Neural crest cell (in vitro differentiated cells): Measurements from ENCODE around the gene UTS2R. TPM values are rescaled to one million over a fixed set of nuclear protein-coding genes. Genes with fewer than 3 reads are reported as not detected.

Source experiments
- DNase-seq: peaks from one replicate; pipeline ENCODE4 v3.0.0; 2021; ENCODE audit warnings: low read depth, mixed read lengths, low spot score
- H3K27ac Mint-ChIP-seq: one replicate; pipeline ENCODE4 v1.8.0; 2021; ENCODE audit warnings: mild to moderate bottlenecking, mixed read lengths; ENCODE audit not compliant: unreplicated experiment
- H3K27me3 Mint-ChIP-seq: 2 replicates; pipeline ENCODE4 v1.8.0; 2021; ENCODE audit warnings: low read depth, mild to moderate bottlenecking, mixed read lengths
- H3K36me3 Mint-ChIP-seq: 2 replicates; pipeline ENCODE4 v1.8.0; 2021; ENCODE audit warnings: low read depth, mild to moderate bottlenecking, mixed read lengths
- H3K4me1 Mint-ChIP-seq: 2 replicates; pipeline ENCODE4 v1.8.0; 2021; ENCODE audit warnings: mixed read lengths
- H3K4me3 Mint-ChIP-seq: one replicate; pipeline ENCODE4 v1.8.0; 2021; ENCODE audit warnings: mild to moderate bottlenecking, mixed read lengths
- H3K9me3 Mint-ChIP-seq: 2 replicates; pipeline ENCODE4 v1.8.0; 2021; ENCODE audit warnings: mixed read lengths
- total RNA-seq: library from RNA; stranded (reverse); gene quantifications from 2 replicates; pipeline ENCODE4 v1.2.1, GENCODE V29; 2021
- TF ChIP-seq, protein P1 (sequence below): fragments of 200-600 bp; sonication (generic); conservative IDR thresholded peaks from 2 replicates; pipeline ENCODE4 v1.5.0; 2021; ENCODE audit warnings: antibody characterized with exemption, mild to moderate bottlenecking

The UTS2R gene
- total RNA-seq, 1 donor from 2014 or later: not detected

DNA sequence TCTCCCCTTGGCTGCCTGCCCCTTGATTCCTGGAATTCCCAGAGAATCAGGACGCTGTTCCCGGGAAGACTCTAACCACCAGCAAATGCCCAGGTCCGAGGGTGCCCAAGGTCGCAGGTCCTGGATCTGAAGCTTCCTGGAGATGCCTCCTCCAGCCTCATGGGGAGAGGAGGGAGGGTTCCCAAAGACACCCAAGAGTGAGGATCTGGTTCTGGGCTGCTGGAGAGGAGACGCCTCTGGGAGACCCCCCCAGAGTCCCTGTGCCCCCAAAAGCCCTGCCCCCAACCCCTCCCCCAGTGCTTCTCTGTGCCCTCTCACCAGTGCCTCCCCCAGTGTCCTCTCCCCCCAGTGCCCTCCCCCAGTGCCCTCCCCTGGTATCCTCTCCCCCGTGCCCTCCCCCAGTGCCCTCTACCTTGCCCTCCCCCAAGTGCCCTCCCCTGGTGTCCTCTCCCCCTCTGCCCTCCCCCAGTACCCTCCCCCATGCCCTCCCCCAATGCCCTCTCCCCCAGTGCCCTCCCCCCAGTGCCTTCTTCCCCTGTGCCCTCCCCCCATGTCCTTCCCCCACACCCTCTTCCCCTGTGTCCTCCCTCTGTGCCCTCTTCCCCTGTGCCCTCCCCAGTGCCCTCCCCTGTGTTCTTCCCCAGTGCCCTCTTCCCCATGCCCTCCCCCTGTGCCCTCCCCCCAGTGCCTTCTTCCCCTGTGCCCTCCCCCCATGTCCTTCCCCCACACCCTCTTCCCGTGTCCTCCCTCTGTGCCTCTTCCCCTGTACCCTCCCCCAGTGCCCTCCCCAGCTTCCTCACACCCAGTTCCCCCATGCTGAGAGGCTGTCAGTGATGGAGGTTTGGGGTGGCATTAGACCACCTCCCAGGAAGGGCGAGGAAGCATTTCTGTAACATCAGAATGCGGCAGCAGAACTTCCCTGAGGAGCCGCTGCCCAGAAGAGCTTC, 31.7 kb upstream of the UTS2R start:
- Mint-ChIP-seq H3K4me3 (no peak overlapping the region), H3K27me3 (peaks cover 47% of the 10 kb centered on the region), H3K4me1 (peaks cover 29% of the 10 kb centered on the region), H3K9me3 (no peaks in the 10 kb centered on the region), H3K36me3 (peaks cover 3% of the 10 kb centered on the region), H3K27ac (no peak overlapping the region)
- no peak for DNase-seq
- TF ChIP-seq, protein P1, sequence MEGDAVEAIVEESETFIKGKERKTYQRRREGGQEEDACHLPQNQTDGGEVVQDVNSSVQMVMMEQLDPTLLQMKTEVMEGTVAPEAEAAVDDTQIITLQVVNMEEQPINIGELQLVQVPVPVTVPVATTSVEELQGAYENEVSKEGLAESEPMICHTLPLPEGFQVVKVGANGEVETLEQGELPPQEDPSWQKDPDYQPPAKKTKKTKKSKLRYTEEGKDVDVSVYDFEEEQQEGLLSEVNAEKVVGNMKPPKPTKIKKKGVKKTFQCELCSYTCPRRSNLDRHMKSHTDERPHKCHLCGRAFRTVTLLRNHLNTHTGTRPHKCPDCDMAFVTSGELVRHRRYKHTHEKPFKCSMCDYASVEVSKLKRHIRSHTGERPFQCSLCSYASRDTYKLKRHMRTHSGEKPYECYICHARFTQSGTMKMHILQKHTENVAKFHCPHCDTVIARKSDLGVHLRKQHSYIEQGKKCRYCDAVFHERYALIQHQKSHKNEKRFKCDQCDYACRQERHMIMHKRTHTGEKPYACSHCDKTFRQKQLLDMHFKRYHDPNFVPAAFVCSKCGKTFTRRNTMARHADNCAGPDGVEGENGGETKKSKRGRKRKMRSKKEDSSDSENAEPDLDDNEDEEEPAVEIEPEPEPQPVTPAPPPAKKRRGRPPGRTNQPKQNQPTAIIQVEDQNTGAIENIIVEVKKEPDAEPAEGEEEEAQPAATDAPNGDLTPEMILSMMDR: no peak

DNA sequence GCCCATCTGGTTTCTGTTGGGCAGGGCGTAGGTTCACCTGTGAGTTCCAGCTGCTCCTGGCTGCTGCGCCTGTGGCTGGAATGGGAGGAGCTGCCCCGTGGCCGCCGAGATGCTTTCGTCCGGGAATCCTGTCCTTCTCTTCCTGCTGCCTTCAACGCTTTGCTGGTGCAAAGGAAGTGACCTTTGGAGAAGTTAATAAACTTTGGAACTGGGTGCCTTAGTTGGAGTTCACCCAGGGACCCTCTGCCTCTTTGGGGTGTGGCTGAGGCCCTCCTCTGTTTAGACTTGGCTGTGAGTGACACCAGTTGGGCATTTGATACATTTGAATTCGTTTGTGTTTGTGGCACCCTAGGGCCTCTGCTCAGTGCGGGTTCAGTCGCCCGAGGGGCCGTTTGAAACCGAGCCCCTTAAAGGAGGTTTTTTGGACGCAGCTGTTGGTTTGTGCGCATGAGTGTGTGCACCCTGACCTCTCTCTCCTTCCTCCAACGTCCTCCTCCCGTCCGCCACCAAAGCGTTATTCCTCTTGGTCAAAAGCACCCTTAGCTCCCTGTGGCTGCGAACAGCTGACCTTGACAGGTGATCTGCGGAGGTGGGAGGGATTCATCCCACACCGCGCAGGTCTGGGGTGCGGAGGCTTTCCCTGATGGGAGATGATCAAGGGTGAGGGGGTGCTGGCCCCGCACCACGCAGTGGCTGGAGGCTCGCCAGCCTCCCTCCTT, 29.0 kb upstream of the UTS2R start:
- Mint-ChIP-seq H3K9me3 (no peaks in the 10 kb centered on the region), H3K36me3 (peaks cover 3% of the 10 kb centered on the region), H3K27ac (no peak overlapping the region), H3K4me1 (peaks cover 17% of the 10 kb centered on the region), H3K4me3 (no peak overlapping the region), H3K27me3 (peaks cover 27% of the 10 kb centered on the region)
- no peak for DNase-seq
- TF ChIP-seq, protein P1: no peak

DNA sequence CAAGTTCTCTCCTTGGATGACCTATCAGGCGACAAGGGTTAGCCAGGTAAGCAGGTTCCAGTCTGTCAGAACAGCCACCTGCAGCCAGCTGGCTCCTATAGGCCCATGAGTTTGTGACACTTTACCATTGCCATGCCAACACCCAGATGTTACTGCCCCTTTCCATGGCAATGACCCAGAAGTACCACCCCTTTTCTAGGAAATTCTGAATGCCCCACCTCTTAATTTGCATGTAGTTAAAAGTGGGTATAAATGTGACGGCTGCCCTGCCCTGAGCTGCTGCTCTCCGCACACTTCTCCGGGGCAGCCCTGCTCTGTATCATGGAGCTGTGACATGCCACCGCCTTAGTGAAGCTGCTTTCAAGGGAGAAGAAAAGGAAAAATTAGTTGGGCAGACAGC, 28.0 kb upstream of the UTS2R start:
- Mint-ChIP-seq H3K27me3 (peaks cover 18% of the 10 kb centered on the region), H3K9me3 (no peaks in the 10 kb centered on the region), H3K4me3 (no peak overlapping the region), H3K36me3 (peaks cover 3% of the 10 kb centered on the region), H3K4me1 (peaks cover 14% of the 10 kb centered on the region), H3K27ac (no peak overlapping the region)
- TF ChIP-seq, protein P1: no peak
- no peak for DNase-seq

DNA sequence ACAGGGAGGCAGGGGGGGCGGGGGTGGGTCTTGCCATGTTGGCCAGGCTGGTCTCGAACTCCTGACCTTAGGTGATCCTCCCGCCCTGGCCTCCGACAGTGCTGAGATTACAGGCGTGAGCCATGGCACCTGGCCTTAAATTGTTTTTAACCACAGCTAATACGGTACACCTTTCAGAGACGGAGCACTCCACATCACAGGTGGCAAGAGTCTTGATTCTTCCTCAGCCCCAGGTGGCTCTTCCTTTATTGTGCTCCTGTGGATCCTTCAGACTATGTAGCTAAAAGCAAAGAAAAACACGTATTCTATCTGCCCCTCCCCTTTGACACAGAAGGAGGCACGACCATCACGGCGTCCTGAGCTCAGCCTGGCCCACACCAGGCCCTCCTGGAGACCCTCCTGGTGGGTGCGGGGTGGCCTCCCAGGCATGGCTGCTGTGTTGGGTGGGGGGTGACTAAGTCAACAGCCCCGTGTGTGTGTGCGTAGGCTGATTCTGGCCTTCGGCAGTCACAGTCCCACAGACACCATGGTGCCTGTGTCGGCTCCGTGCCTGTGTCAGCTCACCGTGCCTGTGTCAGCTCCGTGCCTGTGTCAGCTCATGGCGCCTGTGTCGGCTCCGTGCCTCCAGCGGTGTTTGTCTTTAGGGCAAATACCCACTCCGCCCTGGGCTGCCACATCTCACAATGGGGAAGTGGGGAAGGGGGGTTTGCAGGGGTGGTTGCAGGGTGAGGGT, 27.2 kb upstream of the UTS2R start:
- Mint-ChIP-seq H3K4me1 (peaks cover 6% of the 10 kb centered on the region), H3K27ac (peak overlapping the region; percentile 35), H3K9me3 (no peaks in the 10 kb centered on the region), H3K36me3 (peaks cover 3% of the 10 kb centered on the region), H3K27me3 (peaks cover 16% of the 10 kb centered on the region), H3K4me3 (no peak overlapping the region)
- no peak for DNase-seq
- TF ChIP-seq, protein P1: no peak

DNA sequence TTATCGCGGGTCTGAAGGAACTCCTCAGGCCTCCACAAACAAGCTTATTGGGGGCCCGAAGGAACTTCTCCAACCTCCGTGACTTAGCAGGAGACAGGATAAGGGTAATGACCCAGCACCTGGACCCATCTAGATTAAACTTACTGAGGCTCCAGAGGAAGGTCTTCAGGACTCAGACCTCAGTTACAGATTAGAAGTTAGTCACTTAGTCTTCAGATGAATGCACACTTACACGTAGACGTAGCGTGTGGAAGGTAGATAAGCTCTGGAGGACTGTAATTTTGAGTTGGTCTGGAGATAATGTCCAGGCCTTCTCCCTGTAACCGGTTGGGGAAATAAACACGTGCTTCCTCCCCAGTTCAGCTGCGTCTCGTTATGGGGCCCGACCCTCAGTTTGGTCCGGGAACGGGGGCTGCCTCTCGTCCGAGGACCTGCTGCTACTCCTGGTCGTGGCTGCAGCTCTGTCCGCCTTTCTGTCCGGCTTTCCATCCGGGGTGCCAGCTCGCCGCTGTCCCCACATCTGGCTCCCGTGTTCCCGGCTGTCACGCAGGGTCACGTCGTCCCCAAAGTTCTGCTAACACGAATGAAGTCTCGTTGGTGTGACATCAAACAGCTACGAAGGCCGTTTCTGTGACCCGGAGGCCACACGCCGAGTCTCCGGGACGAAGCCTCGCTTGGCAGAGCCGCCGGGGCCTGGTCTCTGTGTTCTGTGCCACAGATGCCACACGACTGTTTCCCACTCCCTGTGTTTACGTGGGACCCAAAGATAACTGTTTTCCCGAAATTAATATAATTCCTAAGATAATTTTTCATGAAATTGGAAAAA, 26.2 kb upstream of the UTS2R start:
- Mint-ChIP-seq H3K27ac (no peak overlapping the region), H3K27me3 (peaks cover 14% of the 10 kb centered on the region), H3K36me3 (peaks cover 3% of the 10 kb centered on the region), H3K4me1 (peaks cover 5% of the 10 kb centered on the region), H3K4me3 (no peak overlapping the region), H3K9me3 (no peaks in the 10 kb centered on the region)
- TF ChIP-seq, protein P1: no peak
- DNase-seq: no peak
